H1 (cell line): ENCODE measurements around the gene UBAP2L. TPM values are rescaled to one million over a fixed set of nuclear protein-coding genes. Genes with fewer than 3 reads are reported as not detected.

ENCODE experiments used
- NANOG ChIP-seq: IDR thresholded peaks from 2 replicates; pipeline ENCODE4 v1.6.1; 2011; ENCODE audit warnings: low read length, low read depth, mild to moderate bottlenecking, inconsistent platforms; ENCODE audit not compliant: insufficient read depth, poor library complexity, severe bottlenecking
- NRF1 ChIP-seq: IDR thresholded peaks from 2 replicates; pipeline ENCODE4 v1.6.1; 2011; ENCODE audit warnings: mild to moderate bottlenecking, low read depth, low read length, improper control_type of control experiment
- RAD21 ChIP-seq, 2 experiments: IDR thresholded peaks in 1 of 2; conservative IDR thresholded peaks in 1 of 2; 2 replicates each; pipeline ENCODE4 v1.6.1; 2011; ENCODE audit warnings: low read depth in 2 of 2, low read length in 2 of 2, improper control_type of control experiment in 1 of 2, inconsistent platforms in 1 of 2, mild to moderate bottlenecking in 1 of 2, moderate library complexity in 1 of 2
- polyA plus RNA-seq, 7 experiments: library from polyadenylated mRNA; depleted of rRNA in 3 of 7; stranded (reverse) in 5 of 7; unstranded in 2 of 7; fragments of >200 nt in 5 of 7; fragments of 200-250 nt in 2 of 7; gene quantifications; 1 replicate in 5 of 7; 2 replicates in 1 of 7; 4 replicates in 1 of 7; pipeline versions ENCODE4 v1.2.1 to v1.2.3, GENCODE V29; 2011 to 2013; ENCODE audit warnings: missing spikeins in 2 of 7, mixed read lengths in 2 of 7
- total RNA-seq: library from RNA; stranded (reverse); fragmentation: NEBNext Ultra II Directional; extraction: Animal tissue kit (Norgen Biotek cat#: 25700); gene quantifications from 2 replicates; pipeline ENCODE4 v1.2.1, GENCODE V29; 2021

The UBAP2L gene
- total and polyA plus RNA-seq, 2 of the 8 experiments (the other 6 are each of a cell fraction or from before 2014, with no cell fraction given), result 254 to 349 TPM

- TF ChIP-seq NANOG (no peak), NRF1 (no peak), RAD21 (IDR thresholded peaks at IDR 0.05 in 1 of 2, conservative IDR thresholded peaks at IDR 0.05 in 1 of 2; ENCODE audit: low read depth in 2 of 2, low read length in 2 of 2) (no peak)
Measured at GRCh38 chr1:154301582-154301981, 80.8 kb downstream of the UBAP2L start (continued).
